Measurements from ENCODE around the gene GLOD4. TPM values are rescaled to one million over a fixed set of nuclear protein-coding genes. Genes with fewer than 3 reads are reported as not detected.
"Not testable (repeated sequence)": the region's sequence is repeated elsewhere in the genome, so short reads cannot be mapped to it uniquely, and the experiment has no call there.

Gene GLOD4, protein sequence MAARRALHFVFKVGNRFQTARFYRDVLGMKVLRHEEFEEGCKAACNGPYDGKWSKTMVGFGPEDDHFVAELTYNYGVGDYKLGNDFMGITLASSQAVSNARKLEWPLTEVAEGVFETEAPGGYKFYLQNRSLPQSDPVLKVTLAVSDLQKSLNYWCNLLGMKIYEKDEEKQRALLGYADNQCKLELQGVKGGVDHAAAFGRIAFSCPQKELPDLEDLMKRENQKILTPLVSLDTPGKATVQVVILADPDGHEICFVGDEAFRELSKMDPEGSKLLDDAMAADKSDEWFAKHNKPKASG
- total RNA-seq (10 to 100 TPM; 28.8 to 42.7 (median 35.7) TPM), polyA plus RNA-seq (10 to 100 TPM; 56.1 to 85.5 (median 79.3) TPM)

DNA sequence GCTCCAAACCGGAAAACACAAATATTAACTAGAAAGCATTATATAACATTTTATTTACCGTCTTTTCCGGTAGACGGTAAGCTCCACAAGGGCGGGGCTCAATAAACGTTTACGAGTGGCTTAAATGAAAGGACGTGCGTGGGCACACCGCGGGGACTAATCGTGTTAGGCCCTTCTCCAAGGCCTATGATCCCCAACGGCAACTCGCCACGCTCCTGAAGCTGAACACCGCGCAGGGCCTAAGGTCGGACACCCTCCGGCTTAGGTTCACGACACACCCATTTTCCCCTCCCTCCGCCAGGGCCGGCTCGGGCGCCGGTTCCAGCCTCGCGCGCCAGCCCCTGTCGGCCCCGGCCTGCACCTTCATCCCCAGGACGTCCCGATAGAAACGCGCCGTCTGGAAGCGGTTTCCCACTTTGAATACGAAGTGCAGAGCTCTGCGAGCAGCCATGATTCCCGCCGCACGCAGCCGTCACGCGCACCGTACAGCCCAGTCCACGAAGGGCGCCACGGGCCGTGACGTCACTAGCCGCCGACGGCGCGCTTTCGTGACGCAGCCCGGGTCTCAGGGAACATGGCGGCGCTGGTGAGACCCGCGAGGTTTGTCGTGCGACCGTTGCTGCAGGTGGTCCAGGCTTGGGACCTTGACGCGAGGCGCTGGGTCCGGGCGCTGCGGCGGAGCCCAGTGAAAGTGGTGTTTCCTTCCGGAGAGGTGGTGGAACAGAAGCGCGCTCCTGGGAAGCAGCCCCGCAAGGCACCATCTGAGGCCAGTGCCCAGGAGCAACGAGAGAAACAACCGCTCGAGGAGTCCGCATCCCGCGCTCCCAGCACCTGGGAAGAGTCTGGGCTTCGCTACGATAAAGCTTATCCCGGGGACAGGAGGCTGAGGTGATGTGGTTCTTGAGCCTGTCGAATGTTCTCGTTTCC is at the start of gene GLOD4, which contains the start of gene MRM3:
Gene GLOD4, minus strand, starts transcription at position 476 of the 927 bp plus-strand sequence. Its CDS starts 25 bp downstream, at position 451.
Gene MRM3, plus strand, starts transcription at position 549 of the 927 bp plus-strand sequence. Its CDS starts 26 bp downstream, at position 575.
- peak; percentile 96 for DNase-seq
- Histone ChIP-seq H3K27me3 (no peaks in the 10 kb centered on the region), H3K9me3 (no peaks in the 10 kb centered on the region), H3K4me3 (peak within 1 kb of the TSS; percentile 65 to 91 (median 82)), H3K36me3 (peaks cover 0 to 34% (median 12%) of the 10 kb centered on the region in 4 donors), H3K4me1 (peaks cover 0 to 29% (median 27%) of the 10 kb centered on the region in 4 donors), H3K27ac (peak within 1 kb of the TSS; percentile 80 to 87 (median 86))
- peak in 2 of 4 donors; percentile 44 to 74 for TF ChIP-seq EP300 (IDR thresholded peaks at IDR 0.05)
- peak; percentile 94 to 96 (median 96) for TF ChIP-seq POLR2AphosphoS5 (IDR thresholded peaks at IDR 0.05)
- TF ChIP-seq POLR2A (IDR thresholded peaks at IDR 0.05): peak; percentile 67 to 71
- TF ChIP-seq, protein P1, sequence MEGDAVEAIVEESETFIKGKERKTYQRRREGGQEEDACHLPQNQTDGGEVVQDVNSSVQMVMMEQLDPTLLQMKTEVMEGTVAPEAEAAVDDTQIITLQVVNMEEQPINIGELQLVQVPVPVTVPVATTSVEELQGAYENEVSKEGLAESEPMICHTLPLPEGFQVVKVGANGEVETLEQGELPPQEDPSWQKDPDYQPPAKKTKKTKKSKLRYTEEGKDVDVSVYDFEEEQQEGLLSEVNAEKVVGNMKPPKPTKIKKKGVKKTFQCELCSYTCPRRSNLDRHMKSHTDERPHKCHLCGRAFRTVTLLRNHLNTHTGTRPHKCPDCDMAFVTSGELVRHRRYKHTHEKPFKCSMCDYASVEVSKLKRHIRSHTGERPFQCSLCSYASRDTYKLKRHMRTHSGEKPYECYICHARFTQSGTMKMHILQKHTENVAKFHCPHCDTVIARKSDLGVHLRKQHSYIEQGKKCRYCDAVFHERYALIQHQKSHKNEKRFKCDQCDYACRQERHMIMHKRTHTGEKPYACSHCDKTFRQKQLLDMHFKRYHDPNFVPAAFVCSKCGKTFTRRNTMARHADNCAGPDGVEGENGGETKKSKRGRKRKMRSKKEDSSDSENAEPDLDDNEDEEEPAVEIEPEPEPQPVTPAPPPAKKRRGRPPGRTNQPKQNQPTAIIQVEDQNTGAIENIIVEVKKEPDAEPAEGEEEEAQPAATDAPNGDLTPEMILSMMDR (IDR thresholded peaks at IDR 0.05): no peak
- intact Hi-C loops (cut with DNase I): loop anchor here (5.0 kb wide), 1 partner anchor 215 kb away; the partner anchor contains the start of gene TIMM22
- WGBS, 2 donors: 0% methylated on average over 87 of the region's 87 CpGs

DNA sequence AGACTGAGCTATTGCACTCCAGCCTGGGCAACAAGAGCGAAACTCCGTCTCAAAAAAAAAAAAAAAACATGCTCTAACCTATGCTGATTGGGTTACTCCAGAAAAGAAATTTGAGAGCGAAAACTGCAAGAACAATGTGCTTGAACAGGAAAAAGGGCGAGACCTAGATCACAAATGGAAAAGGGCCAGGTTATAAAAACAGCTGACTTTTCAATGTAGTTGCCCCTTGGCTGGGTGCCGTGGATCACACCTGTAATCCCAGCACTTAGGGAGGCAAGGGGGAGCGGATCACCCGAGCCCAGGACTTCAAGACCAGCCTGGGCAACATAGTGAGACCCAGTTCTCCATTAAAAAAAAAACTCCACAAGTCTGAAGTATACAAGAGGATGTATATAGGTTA is 48.9 kb upstream of the GLOD4 start:
- no peak for DNase-seq
- Histone ChIP-seq H3K27ac (no peak overlapping the region), H3K27me3 (no peaks in the 10 kb centered on the region), H3K36me3 (peaks cover 0 to 1% (median 0%) of the 10 kb centered on the region in 4 donors), H3K9me3 (no peaks in the 10 kb centered on the region), H3K4me3 (no peak overlapping the region), H3K4me1 (peaks cover 0 to 21% (median 17%) of the 10 kb centered on the region in 4 donors)
- intact Hi-C loops (cut with DNase I): no loop called here
- TF ChIP-seq EP300 (IDR thresholded peaks at IDR 0.05): no peak
- TF ChIP-seq, protein P1 (IDR thresholded peaks at IDR 0.05): no peak
- no peak for TF ChIP-seq POLR2AphosphoS5 (IDR thresholded peaks at IDR 0.05)
- no peak for TF ChIP-seq POLR2A (IDR thresholded peaks at IDR 0.05)
- 63 to 90% methylated on average over 7 of the region's 7 CpGs for WGBS, 2 donors

DNA sequence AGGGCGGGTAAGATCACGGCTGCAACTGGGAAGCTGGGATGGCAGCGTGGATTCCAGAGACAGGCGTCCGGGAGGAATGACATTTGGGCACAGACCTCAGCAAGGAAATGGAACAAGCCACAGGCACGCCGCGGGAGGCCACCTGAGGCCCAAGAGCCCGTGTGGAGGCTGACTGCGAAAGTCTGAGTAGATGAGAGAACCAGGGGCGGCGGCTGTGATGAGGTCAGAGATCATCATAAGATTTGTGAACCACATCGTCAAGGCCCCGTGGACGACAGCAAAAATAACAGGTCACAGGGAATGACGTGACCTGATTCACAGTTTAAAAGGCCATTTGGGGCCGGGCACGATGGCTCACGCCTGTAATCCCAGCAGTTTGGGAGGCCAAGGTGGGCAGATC is 48.3 kb upstream of the GLOD4 start:
- H3K9me3 ChIP-seq: no peaks in the 10 kb centered on the region
- no peaks in the 10 kb centered on the region for H3K27me3 ChIP-seq
- H3K36me3 ChIP-seq: peaks cover 2 to 7% (median 4%) of the 10 kb centered on the region in 4 donors
- DNase-seq: no peak
- H3K4me3 ChIP-seq: no peak overlapping the region
- H3K4me1 ChIP-seq: peaks cover 0 to 19% (median 15%) of the 10 kb centered on the region in 4 donors
- intact Hi-C loops (cut with DNase I): no loop called here
- 68 to 76% methylated on average over 19 of the region's 19 CpGs for WGBS, 2 donors
- H3K27ac ChIP-seq: peak overlapping the region in 1 of 4 donors; percentile 21
- TF ChIP-seq, protein P1 (IDR thresholded peaks at IDR 0.05): no peak
- TF ChIP-seq POLR2AphosphoS5 (IDR thresholded peaks at IDR 0.05) (no peak), POLR2A (IDR thresholded peaks at IDR 0.05) (no peak), EP300 (IDR thresholded peaks at IDR 0.05) (no peak)

DNA sequence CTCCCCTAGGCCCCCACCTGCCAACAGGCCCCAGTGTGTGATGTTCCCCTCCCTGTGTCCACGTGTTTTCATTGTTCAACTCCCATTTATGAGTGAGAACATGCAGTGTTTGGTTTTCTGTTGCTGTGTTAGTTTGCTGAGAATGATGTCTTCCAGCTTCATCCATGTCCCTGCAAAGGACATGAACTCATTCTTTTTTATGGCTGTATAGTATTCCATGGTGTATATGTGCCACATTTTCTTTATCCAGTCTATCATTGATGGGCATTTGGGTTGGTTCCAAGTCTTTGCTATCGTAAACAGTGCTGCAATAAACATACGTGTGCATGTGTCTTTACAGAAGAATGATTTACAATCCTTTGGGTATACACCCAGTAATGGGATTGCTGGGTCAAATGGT is 47.5 kb upstream of the GLOD4 start:
- H3K27me3 ChIP-seq; intact Hi-C loops (cut with DNase I); H3K4me3 ChIP-seq; DNase-seq; H3K9me3 ChIP-seq: not testable (repeated sequence)
- Histone ChIP-seq H3K36me3 (peaks cover 4 to 15% (median 6%) of the 10 kb centered on the region in 4 donors), H3K4me1 (peaks cover 0 to 13% (median 7%) of the 10 kb centered on the region in 4 donors), H3K27ac (peak overlapping the region in 1 of 4 donors; percentile 21)
- 39 to 59% methylated on average over 3 of the region's 3 CpGs for WGBS, 2 donors

Data from sigmoid colon (tissue), 7 donors.